ENCODE data around the gene PRSS3.
"Not testable (repeated sequence)": the region's sequence is repeated elsewhere in the genome, so short reads cannot be mapped to it uniquely, and the experiment has no call there.

DNA sequence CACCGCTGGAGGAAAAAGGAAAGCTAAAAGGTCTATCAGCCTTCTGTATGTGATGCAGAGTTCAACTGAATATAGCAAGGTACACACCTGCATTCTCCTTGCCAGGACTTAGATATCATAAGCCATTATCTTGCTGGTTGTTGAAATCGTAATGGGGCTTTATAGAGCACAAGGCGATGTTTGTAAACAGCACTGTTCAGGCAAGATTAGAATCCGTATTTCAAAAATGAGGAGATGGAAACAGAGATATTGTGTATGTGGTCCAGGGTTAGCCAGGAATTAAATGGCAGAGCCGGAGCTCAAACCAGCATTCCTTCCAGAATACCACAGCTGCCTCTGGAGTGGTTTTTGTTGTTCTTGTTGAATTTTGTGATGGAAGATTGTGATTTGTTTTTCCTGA is 42.6 kb upstream of the PRSS3 start:
- TF ChIP-seq, protein P1, sequence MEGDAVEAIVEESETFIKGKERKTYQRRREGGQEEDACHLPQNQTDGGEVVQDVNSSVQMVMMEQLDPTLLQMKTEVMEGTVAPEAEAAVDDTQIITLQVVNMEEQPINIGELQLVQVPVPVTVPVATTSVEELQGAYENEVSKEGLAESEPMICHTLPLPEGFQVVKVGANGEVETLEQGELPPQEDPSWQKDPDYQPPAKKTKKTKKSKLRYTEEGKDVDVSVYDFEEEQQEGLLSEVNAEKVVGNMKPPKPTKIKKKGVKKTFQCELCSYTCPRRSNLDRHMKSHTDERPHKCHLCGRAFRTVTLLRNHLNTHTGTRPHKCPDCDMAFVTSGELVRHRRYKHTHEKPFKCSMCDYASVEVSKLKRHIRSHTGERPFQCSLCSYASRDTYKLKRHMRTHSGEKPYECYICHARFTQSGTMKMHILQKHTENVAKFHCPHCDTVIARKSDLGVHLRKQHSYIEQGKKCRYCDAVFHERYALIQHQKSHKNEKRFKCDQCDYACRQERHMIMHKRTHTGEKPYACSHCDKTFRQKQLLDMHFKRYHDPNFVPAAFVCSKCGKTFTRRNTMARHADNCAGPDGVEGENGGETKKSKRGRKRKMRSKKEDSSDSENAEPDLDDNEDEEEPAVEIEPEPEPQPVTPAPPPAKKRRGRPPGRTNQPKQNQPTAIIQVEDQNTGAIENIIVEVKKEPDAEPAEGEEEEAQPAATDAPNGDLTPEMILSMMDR (conservative IDR thresholded peaks at IDR 0.05 in 1 of 2, IDR thresholded peaks at IDR 0.05 in 1 of 2; ENCODE audit: extremely low read depth in 1 of 2, insufficient read depth in 1 of 2, low read depth in 1 of 2, low read length in 2 of 2) = not testable (repeated sequence)
- not testable (repeated sequence) for TF ChIP-seq EZH2 (IDR thresholded peaks at IDR 0.05; ENCODE audit: borderline replicate concordance, low read length)

Measured in mammary epithelial cell (primary cell).